Suprapubic skin (tissue), 4 donors: ENCODE measurements around the gene LGI1. TPM values are rescaled to one million over a fixed set of nuclear protein-coding genes. Genes with fewer than 3 reads are reported as not detected.

ENCODE experiments used
- DNase-seq, 2 donors: peaks; one replicate each; pipeline ENCODE4 v3.0.0-alpha.2; 2019; ENCODE audit warnings: low spot score in 2 of 2
- H3K27ac ChIP-seq: fragments of 200-600 bp; sonication (generic); one replicate; pipeline ENCODE4 v1.5.1; 2019
- H3K27me3 ChIP-seq: fragments of 200-600 bp; sonication (generic); one replicate; pipeline ENCODE4 v1.5.1; 2019
- H3K36me3 ChIP-seq: fragments of 200-600 bp; sonication (generic); one replicate; pipeline ENCODE4 v1.5.1; 2019
- H3K4me1 ChIP-seq: fragments of 200-600 bp; sonication (generic); one replicate; pipeline ENCODE4 v1.5.1; 2019
- H3K4me3 ChIP-seq: fragments of 200-600 bp; sonication (generic); one replicate; pipeline ENCODE4 v1.5.1; 2019; ENCODE audit warnings: mild to moderate bottlenecking
- H3K9me3 ChIP-seq: fragments of 200-600 bp; sonication (generic); one replicate; pipeline ENCODE4 v1.5.1; 2019
- CTCF ChIP-seq, 2 donors: fragments of 200-600 bp in 1 of 2; fragments of 450-650 bp in 1 of 2; sonication (generic) in 1 of 2; IDR thresholded peaks; one replicate each; pipeline ENCODE4 v1.5.1; 2016 to 2019; ENCODE audit warnings: antibody characterized with exemption in 2 of 2, mild to moderate bottlenecking in 1 of 2, moderate library complexity in 1 of 2
- EP300 ChIP-seq: sonication (generic); formaldehyde crosslinking; IDR thresholded peaks from one replicate; pipeline ENCODE4 v1.6.1; 2017; ENCODE audit warnings: antibody characterized with exemption
- POLR2A ChIP-seq, 2 donors: fragments of 450-650 bp; IDR thresholded peaks; one replicate each; pipeline ENCODE4 v1.6.1; 2017; ENCODE audit warnings: antibody characterized with exemption in 2 of 2, mild to moderate bottlenecking in 2 of 2, moderate library complexity in 2 of 2
- POLR2AphosphoS5 ChIP-seq, 3 donors: sonication (generic); formaldehyde crosslinking; IDR thresholded peaks; one replicate each; pipeline ENCODE4 v1.6.1; 2017; ENCODE audit warnings: antibody characterized with exemption in 3 of 3
- WGBS: methylation state at CpG from one replicate; pipeline ENCODE4 v1.1.5; 2018; 5-methylcytosine and 5-hydroxymethylcytosine counted together
- total RNA-seq, 4 donors: library from RNA; depleted of rRNA; stranded (reverse); fragments of >200 nt; gene quantifications; one replicate each; pipeline ENCODE4 v1.1.0, GENCODE V29; 2016

The LGI1 gene
- total RNA-seq, 4 donors from 2014 or later: not detected

GRCh38 chr10:93784059-93784458 lies 26.3 kb downstream of the LGI1 start:
- TF ChIP-seq POLR2A (IDR thresholded peaks at IDR 0.05): no peak
- TF ChIP-seq POLR2AphosphoS5 (IDR thresholded peaks at IDR 0.05): no peak
- TF ChIP-seq CTCF (IDR thresholded peaks at IDR 0.05): no peak
- no peak for TF ChIP-seq EP300
- H3K27ac ChIP-seq: no peak overlapping the region
- no peaks in the 10 kb centered on the region for H3K9me3 ChIP-seq
- H3K36me3 ChIP-seq: no peaks in the 10 kb centered on the region
- no peak overlapping the region for H3K4me3 ChIP-seq
- DNase-seq: no peak
- no peaks in the 10 kb centered on the region for H3K4me1 ChIP-seq
- H3K27me3 ChIP-seq: peaks cover 3% of the 10 kb centered on the region
- WGBS: 62% methylated on average over 2 of the region's 2 CpGs

DNA sequence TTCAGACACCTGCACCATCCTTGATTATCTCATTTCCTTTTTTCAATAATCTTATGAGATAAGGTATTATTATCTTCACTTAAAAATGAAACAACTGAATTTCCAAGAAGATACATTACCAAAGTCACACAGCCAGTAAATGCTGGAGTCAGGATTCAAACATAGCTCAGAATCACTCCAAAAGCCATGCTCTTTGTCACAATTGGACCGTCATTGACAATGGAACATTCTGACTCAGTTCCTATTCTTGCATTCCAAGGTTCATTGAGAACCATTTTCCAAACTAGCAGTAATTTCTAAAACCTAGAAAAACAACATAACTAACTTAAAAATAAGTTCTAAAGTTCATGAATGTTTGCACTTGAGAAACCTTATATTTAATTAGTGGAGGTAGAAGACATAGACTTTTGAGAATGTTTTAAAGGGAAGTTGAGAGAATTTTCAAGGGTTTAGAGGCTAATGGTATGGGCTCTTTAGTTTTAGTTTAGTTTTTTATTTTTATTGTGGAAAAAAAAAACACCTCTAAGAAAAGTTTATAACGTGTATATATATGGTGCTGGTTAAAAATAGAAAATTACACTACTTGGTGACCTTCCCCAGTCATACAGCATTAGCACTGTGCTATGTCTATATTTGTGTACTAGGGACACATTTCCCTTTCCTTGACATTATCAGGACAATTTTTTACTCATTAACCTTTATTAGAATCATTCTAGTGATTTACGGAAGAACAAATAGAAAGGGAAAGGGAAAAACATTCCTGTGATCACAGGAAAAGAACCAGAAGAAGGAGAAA lies 30.9 kb downstream of the LGI1 start:
- Histone ChIP-seq H3K9me3 (no peaks in the 10 kb centered on the region), H3K4me1 (no peaks in the 10 kb centered on the region), H3K36me3 (no peaks in the 10 kb centered on the region), H3K27me3 (peaks cover 9% of the 10 kb centered on the region), H3K4me3 (no peak overlapping the region), H3K27ac (no peak overlapping the region)
- TF ChIP-seq CTCF (IDR thresholded peaks at IDR 0.05) (no peak), POLR2A (IDR thresholded peaks at IDR 0.05) (no peak), EP300 (no peak), POLR2AphosphoS5 (IDR thresholded peaks at IDR 0.05) (no peak)
- DNase-seq: no peak
- 87% methylated on average over 3 of the region's 3 CpGs for WGBS

DNA sequence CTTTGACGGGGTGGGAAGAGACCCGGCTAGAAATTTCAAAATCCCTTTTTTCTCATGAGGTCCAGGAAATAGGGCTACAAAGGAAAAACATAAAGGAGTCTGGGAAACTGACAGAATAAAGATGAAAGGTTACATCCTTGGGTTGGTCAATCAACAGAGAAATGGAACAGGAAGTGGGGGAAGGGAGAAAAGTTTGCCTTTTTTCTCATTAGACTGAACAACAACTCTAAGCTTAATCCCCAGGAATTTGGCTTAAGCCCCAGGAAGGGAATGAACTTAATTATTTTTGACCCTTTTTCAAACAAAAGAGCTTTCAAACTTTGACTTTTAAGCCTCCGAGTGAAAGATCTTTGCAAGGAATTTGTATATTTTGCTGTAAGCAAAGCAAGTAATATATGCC lies 32.7 kb downstream of the LGI1 start:
- Histone ChIP-seq H3K36me3 (no peaks in the 10 kb centered on the region), H3K9me3 (no peaks in the 10 kb centered on the region), H3K4me3 (no peak overlapping the region), H3K27ac (no peak overlapping the region), H3K27me3 (peaks cover 9% of the 10 kb centered on the region), H3K4me1 (no peaks in the 10 kb centered on the region)
- no peak for DNase-seq
- TF ChIP-seq POLR2A (IDR thresholded peaks at IDR 0.05): no peak
- 46% methylated on average over 3 of the region's 3 CpGs for WGBS

GRCh38 chr10:93796167-93796566 lies 38.4 kb downstream of the LGI1 start:
- Histone ChIP-seq H3K27me3 (no peaks in the 10 kb centered on the region), H3K4me3 (no peak overlapping the region), H3K9me3 (no peaks in the 10 kb centered on the region), H3K27ac (no peak overlapping the region), H3K4me1 (no peaks in the 10 kb centered on the region), H3K36me3 (no peaks in the 10 kb centered on the region)
- WGBS: 83% methylated on average over 2 of the region's 2 CpGs
- no peak for DNase-seq
- TF ChIP-seq CTCF (IDR thresholded peaks at IDR 0.05) (no peak), POLR2AphosphoS5 (IDR thresholded peaks at IDR 0.05) (no peak), POLR2A (IDR thresholded peaks at IDR 0.05) (no peak), EP300 (no peak)

- TF ChIP-seq EP300: no peak
- TF ChIP-seq CTCF (IDR thresholded peaks at IDR 0.05): no peak
- TF ChIP-seq POLR2AphosphoS5 (IDR thresholded peaks at IDR 0.05): no peak
- TF ChIP-seq POLR2A (IDR thresholded peaks at IDR 0.05): no peak
- H3K27ac ChIP-seq: no peak overlapping the region
- no peaks in the 10 kb centered on the region for H3K9me3 ChIP-seq
- no peaks in the 10 kb centered on the region for H3K4me1 ChIP-seq
- H3K27me3 ChIP-seq: peaks cover 9% of the 10 kb centered on the region
- no peaks in the 10 kb centered on the region for H3K36me3 ChIP-seq
- WGBS: 86% methylated on average over 2 of the region's 2 CpGs
- DNase-seq: no peak
- H3K4me3 ChIP-seq: no peak overlapping the region
Measured at GRCh38 chr10:93797825-93798224, 40.1 kb downstream of the LGI1 start.
